Mucosa of gallbladder (tissue), 1 donor: ENCODE data around the gene CDCP2. TPM values are rescaled to one million over a fixed set of nuclear protein-coding genes. Genes with fewer than 3 reads are reported as not detected.

ENCODE experiments used
- DNase-seq: peaks from one replicate; pipeline ENCODE4 v3.0.0-alpha.2; 2020; ENCODE audit warnings: low spot score
- total RNA-seq: library from RNA; stranded (reverse); gene quantifications from one replicate; pipeline ENCODE4 v1.2.1, GENCODE V29; 2021
- donor health status: DM: no; HTN: no; CAD: no.

Gene CDCP2
- total RNA-seq, 1 donor from 2014 or later: not detected

DNA sequence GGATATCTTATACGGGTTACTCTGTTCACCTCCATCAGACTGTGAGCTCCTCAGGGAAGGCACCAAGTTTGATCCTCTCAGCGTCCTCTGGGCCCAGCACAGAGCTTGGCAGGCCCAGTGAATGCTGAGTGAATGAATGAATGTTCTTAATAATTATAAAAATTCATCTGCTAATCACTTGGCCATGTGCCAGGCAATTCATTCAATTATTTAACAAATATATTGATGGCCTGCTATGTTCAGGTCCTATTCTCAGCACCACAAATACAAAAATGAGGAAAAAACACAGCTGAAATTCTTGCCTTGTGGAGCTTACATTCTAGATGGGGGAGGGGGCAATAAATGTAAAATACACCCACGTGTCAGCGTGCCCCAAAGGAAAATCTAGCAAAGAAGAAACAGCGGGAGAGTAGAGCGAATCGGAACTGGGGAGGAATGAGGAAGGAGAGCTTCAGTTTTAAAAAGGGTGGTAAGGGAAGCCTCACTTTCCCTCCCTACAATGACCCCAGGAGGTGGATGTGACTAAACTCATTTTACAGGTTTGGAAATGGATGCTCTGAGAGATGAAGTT, 15.8 kb downstream of the CDCP2 start:
- DNase-seq: no peak

DNA sequence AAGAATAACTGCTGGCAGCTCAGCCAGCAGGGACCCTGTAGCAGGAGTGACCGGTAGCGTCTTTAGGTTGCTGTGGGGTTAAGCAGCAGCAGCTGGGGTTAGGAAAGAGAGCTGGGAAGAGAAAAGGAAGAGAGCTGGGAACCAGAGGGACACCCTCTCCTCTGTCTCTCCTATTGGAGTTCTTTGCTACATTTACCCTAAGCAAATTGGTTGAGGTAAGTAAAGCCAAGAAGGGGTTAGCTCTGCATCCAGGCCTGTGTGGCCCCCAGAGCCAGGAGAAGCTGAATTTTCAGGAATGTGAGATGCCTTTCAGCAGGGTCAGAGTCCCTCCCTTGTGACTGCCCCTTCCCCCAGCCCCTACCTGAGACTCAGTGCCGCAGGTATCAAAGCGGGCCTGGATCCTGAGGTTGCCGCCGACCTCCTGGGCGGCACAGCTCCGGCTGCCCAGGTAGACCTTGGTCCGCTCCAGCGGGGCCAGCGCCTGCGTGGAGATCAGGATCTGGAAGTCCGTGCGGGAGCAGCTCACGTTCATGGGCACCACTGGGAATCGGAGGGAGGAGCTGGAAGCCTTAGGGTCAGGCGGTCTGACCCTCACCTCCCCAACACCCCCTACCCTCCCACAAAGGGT, 16.4 kb downstream of the CDCP2 start:
- no peak for DNase-seq

DNA sequence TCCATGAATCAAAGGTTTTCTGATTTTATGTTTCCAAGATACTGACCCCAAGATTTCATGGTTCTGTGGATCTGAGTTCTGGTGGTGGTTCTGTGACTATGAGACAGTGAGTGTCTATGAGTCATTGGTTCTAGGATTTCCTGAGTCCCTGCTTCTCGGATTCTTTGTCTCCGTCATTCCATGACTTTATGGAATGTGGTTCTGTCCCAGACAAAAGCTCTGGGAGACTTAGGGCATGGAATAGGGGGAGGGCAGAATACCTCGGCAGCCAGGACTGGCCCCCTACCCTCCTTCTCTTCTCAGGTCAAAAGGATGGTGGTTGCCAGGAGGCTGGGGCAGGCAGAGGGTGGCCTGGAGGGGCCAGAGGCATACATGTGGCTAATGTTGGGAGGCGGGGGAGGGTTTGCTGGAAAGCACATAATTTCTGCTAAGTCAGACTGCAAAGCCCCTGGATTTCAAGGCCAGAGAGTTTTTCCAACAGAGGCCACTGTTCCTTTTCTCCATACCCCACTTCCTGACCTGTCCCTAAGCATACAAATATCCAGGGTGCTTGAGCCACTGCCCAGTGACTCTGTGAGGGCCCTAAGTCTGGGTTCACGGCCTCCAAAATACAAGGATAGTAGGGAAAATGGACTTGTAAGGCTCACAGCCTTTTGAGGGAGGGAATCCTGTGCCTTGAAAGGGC, 17.2 kb downstream of the CDCP2 start:
- DNase-seq: no peak

DNA sequence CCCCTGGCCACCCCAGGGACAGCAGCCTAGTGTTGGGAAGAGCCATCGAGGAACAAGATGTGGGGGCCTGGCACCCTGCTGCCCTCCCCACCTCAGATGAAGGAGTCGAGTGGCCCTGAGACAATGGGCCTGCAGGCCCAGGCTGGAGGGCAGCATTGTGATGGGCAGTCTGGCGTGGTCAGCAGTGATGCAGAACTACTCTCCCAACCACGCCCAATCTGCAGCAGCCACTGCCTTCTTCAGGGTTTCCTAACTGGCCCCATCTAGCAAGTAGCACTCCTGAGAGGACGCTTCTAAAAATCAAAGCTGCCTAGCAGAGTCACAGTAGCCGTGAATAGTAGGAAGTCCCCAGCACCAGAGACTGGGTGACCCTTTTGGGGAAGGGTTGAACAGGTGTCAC, 18.5 kb downstream of the CDCP2 start:
- no peak for DNase-seq

DNA sequence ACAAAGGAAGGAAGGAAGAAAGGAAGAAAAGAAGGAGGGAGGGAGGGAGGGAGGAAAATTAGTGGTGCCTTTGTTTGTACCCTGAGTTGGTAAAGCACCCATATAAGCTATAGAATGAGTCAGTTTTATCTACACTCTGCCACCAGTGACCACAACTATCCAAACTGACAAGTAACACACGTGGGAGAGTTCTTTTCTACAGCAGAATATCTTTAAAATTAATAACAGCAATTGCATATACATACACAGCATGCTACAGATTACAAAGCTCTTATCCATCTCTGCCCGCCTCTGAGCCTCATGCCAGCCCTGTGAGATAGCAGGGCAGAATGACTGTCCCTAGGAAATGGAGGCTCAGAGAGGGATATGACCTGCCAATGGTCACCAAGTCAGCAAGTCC, 20.3 kb downstream of the CDCP2 start:
- no peak for DNase-seq

DNA sequence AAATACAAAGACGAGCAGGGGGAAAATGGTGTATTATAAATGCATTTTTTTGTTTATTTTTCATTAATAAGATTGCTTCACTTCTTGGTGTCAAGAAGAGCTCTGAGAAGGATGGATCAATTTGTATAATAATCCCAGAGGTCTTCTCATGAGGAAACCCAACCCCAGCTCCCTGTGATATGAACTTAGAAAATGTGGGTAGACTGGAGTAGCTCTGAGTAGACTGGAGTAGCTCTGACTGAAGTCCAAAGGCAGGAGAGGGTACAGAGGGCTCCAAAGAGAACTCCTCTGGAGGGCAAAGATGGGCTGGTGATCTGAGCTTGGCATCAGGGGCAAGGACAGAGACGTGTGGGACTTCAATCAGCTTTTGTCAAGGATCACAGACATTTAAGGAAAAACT, 21.4 kb downstream of the CDCP2 start:
- no peak for DNase-seq

DNA sequence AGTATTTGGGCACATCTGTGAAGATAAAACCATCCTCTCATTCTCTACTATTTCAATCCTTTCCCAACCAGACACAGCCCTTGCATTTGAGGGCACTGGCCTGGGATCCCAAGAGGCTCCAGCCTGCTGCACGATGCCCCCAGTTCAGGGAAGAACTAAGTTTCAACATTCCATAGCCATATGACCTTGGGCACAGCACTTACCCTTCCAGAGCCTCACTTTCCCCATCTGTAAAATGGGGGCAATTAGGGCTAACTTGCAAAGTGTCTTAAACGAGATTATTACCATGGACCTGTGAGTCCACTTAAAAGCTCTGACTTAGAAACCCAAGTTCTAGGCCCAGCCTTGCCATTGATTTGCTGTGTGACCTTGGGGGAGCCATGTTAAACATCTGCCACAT, 22.9 kb downstream of the CDCP2 start:
- DNase-seq: no peak

DNA sequence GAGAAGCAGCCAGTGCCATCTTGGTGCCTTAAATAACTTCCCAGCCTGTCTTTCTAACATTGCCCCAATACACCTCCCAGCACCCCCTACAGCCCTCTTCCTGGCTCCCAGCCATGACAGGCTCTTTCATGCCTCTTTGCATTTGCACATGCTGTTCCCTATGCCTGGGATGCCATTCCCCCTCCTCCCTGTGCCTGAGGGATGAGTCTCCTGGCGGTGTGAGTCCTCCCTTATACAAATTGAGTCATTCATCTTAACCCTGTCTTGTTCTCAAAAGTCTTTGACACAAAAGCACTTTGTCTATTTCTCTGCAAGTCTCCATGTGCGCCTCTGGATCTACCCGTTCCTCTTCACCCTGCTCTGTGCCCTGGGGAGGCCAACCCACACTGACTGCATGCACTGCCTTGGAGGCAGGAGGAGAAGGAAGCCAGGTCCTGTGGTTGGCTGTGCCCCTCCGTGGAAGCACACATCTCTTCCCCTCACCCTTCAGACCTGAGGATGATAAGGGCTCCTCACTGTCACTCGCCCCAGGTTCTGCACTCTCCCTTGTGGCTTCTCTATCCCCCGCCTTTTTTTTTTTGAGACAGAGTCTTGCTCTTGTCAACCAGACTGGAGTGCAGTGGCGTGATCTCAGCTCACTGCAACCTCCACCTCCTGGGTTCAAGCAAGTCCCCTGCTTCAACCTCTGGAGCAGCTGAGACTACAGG, 25.1 kb downstream of the CDCP2 start:
- no peak for DNase-seq

DNA sequence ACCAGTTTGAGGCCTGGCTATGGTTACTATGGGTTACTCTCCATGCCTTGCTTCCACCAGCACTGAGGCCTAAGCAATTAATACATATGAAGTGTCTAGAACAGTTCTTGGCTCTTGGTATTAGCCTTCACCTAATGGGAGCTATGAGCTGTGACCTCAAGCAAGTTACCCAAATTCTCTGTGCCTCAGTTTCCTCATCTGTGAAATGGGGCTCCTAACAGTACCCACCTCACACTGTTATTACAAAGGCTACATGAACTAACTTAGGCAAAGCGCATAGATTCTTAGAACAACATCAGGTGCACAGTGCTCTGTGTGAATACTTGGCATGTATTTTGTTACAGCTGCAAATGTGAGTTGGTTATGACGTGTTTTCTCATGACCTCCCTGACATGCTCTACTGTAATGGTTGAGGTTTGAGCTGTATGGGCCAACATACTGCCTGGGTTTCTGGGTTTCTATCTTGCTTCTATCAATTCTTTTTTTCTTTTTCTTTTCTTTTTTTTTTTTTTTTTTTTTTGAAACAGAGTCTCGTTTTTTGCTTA, 26.5 kb downstream of the CDCP2 start:
- no peak for DNase-seq

DNA sequence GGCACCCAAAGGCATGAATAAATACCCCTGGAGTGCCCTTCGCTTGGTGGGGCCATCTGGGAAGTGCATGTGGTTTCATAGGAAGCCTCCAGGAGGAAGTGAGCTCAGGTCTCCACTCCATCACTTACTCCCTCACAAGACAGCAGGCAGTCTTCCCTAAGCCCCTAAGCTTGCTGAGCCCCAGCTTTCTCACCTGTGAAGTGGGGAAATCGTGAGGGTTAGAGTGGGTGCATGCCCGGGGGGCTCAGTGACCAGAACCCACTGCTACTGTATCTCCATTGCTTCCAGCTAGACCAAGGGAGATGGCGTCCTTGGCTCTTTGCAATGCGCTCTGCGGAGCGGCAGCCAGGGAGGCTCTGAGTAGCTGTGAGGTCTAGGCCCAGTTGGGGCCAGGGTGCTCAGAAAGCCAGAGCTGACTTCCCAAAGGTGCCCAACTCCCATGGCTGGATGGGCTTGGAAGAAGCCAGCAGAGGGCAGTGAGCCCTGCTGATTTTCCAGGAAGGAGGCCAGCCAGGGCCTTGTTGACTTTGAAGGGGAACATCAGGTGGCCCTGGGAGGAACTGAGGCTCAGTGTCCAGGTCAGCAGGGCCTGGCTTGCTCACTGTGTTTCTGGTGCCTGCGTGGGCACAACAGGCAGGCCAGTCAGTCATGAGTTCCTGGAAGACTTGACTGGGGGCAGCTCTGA, 27.3 kb downstream of the CDCP2 start:
- peak; percentile 38 for DNase-seq

DNA sequence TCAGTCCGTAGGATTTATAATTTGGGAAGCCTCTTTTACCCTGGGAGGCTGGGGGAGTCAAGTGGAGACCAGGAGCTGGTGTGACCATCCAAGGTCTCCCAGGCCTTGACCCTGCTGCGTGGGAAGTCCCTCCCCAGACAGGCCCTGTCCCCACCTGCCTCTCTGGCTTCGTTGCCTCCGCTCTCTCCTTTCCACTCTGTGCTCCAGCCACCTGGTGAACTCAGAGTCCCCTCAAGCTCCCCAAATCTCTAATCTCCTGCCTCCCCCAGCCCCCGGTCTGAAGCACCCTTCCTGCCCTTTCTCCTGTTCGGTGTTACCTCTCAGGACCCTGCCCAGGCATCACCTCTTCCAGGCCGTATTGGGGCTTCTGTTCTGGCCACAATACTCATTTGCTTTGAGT, 27.9 kb downstream of the CDCP2 start:
- DNase-seq: no peak

DNA sequence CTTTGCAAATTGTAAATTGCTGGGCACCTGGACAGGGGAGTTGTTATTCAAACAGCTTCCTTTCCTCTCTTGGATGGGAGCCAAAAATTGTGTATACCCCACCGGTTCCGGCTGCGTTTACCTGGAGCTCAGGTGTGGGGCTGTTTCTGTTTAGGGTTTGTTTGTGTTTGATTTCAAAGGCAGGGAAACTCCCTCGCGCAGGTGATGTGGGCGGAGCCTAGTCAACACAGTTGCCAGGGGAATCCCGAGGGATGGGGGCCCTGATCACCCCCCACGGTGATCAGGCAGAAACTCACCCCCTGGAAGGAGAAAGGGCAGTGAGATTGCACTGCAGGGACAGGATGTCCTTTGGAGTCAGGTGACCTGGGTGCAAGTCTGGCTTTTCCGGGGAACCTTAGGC, 28.3 kb downstream of the CDCP2 start:
- peak; percentile 23 for DNase-seq

DNA sequence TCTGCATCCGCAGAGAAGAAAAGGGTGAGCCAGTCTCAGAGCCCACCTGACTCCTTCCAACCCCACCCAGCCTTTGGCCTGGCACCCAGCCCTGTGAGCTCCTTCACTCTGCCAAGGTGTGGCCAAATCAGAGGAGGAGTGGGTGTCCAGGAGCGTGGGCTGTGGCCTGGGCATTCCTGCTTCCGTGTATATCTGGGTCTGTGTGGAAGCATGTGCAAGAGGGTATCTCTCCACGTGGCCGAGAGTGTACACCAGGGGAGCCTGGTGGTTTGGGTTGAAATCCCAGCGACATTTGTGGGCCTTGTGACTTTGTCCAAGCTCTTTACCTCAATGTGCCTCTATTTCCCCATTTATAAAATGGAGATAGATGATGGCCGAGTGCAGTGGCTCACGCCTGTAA, 29.8 kb downstream of the CDCP2 start:
- DNase-seq: no peak

DNA sequence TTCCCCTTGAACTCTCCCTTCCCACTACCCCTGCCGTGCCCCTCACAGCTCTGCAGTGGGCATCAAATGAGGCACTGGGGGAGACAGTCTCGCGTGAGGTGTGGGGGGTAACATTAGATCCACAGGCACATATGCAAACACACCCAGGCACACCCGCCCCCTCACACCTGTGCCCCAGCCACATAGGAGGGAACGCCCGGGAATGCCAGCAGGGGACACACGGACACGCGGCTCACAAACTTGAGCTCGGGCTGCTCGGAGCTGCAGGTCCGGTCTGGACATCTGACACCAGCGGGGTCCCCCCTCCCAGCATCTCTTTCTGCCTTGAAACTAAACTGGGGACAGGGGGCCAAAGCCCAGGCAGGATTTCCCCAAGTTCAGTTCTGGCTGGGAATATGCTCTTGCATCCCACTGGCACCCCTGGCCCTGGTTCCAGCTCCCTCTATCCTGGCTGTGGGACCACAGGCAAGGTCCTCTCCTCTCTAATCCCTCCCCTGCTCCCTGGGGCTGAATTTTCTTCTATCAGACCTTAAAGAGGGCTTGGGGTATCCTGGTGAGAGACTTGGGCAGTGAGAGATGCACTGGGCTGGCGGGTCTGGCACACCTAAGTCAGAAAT, 30.6 kb downstream of the CDCP2 start:
- no peak for DNase-seq

DNA sequence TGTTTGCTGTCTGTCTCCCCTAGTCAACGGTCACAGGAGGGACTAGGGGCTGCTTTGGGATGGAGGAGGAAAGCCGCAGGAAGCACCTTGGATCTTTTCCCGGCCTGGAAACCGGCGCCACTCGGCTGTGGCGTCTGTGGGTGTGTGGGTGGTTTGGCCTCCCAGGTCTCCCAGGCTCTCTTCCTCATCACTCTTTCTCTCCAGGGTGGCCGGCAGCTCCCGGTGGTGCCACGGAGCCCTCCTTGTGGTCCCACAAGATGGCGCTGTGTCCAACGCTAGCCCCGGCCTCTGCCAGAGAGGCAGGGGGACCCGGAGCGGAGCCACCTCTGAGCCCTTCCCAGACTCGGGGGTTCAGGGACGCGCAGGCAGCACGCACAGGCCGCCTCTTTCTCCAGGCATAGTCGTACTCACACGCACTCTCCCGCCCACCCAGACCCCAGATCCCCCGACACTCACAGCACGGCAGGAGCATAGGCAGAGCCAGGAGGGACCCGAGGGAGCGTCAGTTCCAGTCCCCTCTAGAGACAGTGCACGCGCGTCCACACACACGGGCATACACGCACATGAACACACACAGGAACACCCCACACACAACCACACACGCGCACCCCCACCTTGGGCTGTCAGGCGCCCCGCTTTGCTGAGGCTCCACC, 31.2 kb downstream of the CDCP2 start:
- peak; percentile 82 for DNase-seq

DNA sequence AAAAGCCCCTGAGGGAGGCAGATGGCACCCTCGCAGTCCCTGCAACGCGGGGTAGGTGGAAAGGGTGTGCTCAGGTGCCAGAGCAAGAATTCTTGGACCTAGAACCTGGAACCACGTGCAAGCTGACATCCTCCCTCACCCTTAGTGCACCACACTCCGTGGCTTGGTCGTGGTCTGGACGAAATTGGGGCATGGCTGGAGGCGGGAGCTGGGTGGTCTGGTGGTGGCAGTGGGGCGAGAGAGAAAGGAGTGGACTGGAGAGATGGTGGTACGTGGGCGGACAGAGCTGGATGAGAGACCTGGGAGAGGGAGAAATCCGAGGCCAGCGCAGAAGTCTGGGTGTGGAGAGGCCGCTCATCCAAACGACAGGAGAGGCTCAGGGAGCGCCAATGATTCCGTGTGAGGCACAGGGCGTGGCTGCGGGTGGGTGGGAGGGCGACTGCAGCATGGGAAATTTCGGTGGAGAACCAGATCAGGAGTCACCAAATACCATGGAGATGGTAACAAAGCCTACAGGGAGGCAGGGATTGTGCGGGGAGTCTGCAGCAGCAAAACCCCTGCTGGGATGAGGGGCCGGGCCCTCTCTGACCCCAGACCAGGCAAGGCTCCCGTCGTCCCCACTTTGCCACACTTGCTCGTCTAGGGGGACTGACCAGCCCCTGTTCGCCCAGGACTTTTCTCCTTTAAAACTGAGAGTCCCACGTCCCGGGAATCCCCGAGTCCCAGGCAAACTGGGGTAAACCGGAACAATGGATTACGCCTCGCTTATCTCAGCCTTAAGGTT, 31.9 kb downstream of the CDCP2 start:
- DNase-seq: no peak

DNA sequence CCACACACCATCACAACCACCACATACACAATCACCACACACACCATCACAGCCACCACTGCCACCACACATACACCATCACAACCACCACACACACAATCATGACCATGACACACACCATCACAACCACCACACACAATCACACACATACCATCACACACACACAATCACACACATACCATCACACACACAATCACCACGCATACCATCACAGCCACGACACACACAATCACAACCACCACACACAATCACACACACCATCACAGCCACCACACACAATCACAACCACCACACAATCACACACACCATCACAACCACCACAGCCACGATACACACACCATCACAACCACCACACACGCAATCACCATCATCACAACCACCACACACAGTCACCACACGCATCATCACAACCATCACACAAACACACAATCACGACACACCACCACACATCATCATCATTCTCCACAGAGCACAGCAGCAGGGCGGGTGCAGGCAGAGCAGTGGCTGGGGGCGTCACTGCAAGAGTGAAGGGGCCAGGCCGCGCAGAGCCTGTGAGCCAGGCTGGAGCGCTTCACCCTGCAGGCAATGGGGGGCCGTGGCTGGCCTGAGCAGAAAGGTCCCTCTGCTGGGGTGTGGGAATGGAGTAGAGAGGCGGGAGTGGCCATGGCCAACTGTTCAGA, 32.6 kb downstream of the CDCP2 start:
- no peak for DNase-seq

DNA sequence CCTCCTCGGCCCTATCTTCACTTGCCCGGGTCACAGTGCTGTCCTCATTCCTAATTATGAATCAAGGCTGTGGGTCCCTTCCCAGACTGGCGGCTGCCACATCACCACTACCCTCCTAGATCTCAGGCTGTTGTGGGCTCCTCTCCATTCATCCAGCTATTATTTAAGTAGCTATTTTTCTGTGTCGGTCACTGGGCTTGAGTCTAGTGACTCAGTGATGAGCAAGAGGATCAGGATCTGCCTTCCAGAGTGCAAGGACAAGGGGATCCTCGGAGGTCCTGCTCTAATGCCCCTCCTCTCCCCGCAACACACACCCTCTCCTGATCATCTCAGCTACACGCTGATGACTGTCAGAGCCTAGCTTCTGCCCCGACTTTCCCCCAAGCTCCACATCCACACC, 34.1 kb downstream of the CDCP2 start:
- DNase-seq: no peak

DNA sequence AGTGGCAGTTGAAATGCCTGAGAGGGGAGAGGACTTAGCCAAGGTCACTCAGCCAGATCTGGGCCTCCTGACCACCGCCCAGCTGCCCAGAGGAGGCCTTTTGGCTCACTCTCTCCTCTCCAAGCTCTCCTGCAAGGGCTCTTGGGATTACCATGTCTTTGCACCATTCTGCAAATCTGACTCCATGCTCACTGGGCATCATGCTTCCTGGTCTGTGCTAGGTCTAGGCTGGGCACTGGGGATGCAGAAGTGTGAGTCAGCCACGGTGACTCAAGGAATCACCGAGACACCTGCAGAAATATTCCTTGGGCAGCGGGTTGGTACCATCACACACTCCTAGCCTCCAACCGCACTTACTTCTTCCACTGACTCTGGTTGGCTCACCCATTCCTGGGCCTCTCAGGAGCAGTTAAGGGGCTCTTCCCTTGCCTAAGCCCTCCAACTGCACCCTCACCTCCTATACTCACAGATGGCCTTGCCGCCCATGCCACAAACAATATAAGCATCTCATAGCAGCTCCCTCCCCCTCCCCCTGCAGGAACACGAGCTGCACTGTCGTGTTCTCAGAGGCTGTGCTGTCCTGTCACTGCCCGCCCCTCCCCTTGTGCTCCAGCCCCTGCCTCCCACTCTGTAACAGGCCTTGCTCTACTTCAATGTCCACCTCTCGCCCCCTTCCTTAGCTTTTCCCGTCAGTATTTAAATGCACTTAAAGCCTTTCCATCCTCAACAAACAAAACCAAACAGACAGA, 34.8 kb downstream of the CDCP2 start:
- no peak for DNase-seq
